ENCODE measurements around the gene SEMA3G.

DNA sequence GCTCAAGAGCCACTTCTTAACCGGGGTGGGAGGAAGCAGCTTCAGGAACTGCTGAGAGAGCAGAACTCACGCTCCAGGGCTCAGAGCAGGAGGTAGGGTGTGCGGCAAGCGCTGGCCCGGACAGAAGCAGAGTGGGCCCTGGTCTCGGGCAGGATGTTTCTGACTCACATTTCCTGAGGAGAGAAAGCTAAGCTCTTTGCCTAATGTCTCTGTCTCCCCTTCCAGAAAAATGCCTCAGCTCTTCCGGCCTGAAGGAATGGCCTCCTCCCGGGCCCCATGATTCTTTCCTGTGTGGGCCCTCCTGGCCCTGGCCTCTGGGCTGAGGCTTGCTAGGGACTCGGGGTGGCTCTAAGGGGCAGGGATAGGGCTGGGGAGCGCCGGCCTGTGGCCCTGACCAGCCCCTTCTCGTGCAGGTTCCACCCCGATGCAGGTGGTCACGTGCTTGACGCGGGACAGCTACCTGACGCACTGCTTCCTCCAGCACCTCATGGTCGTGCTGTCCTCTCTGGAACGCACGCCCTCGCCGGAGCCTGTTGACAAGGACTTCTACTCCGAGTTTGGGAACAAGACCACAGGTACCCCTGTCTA lies 46.1 kb upstream of the SEMA3G start:
- TF ChIP-seq, protein P1, sequence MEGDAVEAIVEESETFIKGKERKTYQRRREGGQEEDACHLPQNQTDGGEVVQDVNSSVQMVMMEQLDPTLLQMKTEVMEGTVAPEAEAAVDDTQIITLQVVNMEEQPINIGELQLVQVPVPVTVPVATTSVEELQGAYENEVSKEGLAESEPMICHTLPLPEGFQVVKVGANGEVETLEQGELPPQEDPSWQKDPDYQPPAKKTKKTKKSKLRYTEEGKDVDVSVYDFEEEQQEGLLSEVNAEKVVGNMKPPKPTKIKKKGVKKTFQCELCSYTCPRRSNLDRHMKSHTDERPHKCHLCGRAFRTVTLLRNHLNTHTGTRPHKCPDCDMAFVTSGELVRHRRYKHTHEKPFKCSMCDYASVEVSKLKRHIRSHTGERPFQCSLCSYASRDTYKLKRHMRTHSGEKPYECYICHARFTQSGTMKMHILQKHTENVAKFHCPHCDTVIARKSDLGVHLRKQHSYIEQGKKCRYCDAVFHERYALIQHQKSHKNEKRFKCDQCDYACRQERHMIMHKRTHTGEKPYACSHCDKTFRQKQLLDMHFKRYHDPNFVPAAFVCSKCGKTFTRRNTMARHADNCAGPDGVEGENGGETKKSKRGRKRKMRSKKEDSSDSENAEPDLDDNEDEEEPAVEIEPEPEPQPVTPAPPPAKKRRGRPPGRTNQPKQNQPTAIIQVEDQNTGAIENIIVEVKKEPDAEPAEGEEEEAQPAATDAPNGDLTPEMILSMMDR (conservative IDR thresholded peaks at IDR 0.05; ENCODE audit: low read depth, low read length): no peak
- TF ChIP-seq EZH2 (IDR thresholded peaks at IDR 0.05; ENCODE audit: low read length, unreplicated experiment): no peak
